SH-SY5Y (cell line): Measurements from ENCODE around the gene ARID3A.

Source experiments
- GATA2 ChIP-seq: IDR thresholded peaks from 2 replicates; pipeline ENCODE4 v1.6.1; 2011; ENCODE audit warnings: mild to moderate bottlenecking, low read depth, low read length
- GATA3 ChIP-seq: IDR thresholded peaks from 2 replicates; pipeline ENCODE4 v1.6.1; 2011; ENCODE audit warnings: low read depth, mild to moderate bottlenecking, low read length, moderate library complexity

The ARID3A gene

GRCh38 chr19:918481-919198, 7.2 kb upstream of the ARID3A start:
- no peak for TF ChIP-seq GATA3
- no peak for TF ChIP-seq GATA2

- no peak for TF ChIP-seq GATA3
- TF ChIP-seq GATA2, result no peak
Measured at GRCh38 chr19:919199-920050, 6.4 kb upstream of the ARID3A start.

GRCh38 chr19:920051-920864, 5.6 kb upstream of the ARID3A start:
- TF ChIP-seq GATA2 (no peak), GATA3 (no peak)

GRCh38 chr19:924553-925086, 1.2 kb upstream of the ARID3A start:
- TF ChIP-seq GATA2, result no peak
- TF ChIP-seq GATA3, result no peak

GRCh38 chr19:925087-925525, 729 bp upstream of the ARID3A start:
- TF ChIP-seq GATA3 (no peak), GATA2 (no peak)

- no peak for TF ChIP-seq GATA2
- no peak for TF ChIP-seq GATA3
Measured at GRCh38 chr19:926323-926588, 421 bp downstream of the ARID3A start.

- TF ChIP-seq GATA2 (no peak), GATA3 (no peak)
Measured at GRCh38 chr19:926589-927350, 935 bp downstream of the ARID3A start.

- TF ChIP-seq GATA2 (no peak), GATA3 (no peak)
Measured at GRCh38 chr19:927351-927779, 1.5 kb downstream of the ARID3A start.

- no peak for TF ChIP-seq GATA2
- TF ChIP-seq GATA3, result no peak
Measured at GRCh38 chr19:927780-928401, 2.1 kb downstream of the ARID3A start.

GRCh38 chr19:928471-929202, 2.8 kb downstream of the ARID3A start:
- TF ChIP-seq GATA3 (no peak), GATA2 (no peak)

- TF ChIP-seq GATA2 (no peak), GATA3 (no peak)
Measured at GRCh38 chr19:929203-929890, 3.5 kb downstream of the ARID3A start.

GRCh38 chr19:929891-930258, 4.0 kb downstream of the ARID3A start:
- TF ChIP-seq GATA3 (no peak), GATA2 (no peak)
